K562 (cell line): ENCODE measurements around the gene SLC12A1. TPM values are rescaled to one million over a fixed set of nuclear protein-coding genes. Genes with fewer than 3 reads are reported as not detected.

Experiments
- ATAC-seq: fragments of 200-7000 bp; cut with Tn5 transposase; 3 replicates; pipeline ENCODE4 v1.9.1; 2020; ENCODE audit warnings: moderate library complexity
- BruUV-seq: library from RNA; stranded (reverse); fragments of 400-500 nt; replicated peaks from 2 replicates; lab custom pipeline; 2021; lab: Mats Ljungman, UMichigan
- CTCF ChIA-PET: fragments of 300-600 bp; formaldehyde crosslinking; extraction: SDS; loops from one replicate; lab custom pipeline; 2021; ENCODE audit warnings: low intra/inter-chr PET ratio; lab: Yijun Ruan, JAX
- POLR2A ChIA-PET: fragments of 300-600, 350-650 bp; sonication (Branson Sonifier 250); formaldehyde crosslinking; extraction: SDS; loops from one replicate; lab custom pipeline; 2021; ENCODE audit warnings: antibody characterized with exemption, inconsistent platforms; lab: Yijun Ruan, JAX
- DNase-seq, 4 experiments: peaks; one replicate each; pipeline versions ENCODE4 v3.0.0 to v3.0.0-alpha.2; 2011 to 2018; ENCODE audit warnings: low spot score in 3 of 4, mixed read lengths in 3 of 4; ENCODE audit errors: extremely low read depth in 1 of 4
- FAIRE-seq: peaks from 2 replicates; lab custom pipeline; 2011; peaks lifted over from hg19 to GRCh38; lab: Jason Lieb, UNC
- H2AFZ ChIP-seq: 2 replicates; pipeline ENCODE4 v1.6.0; 2011; ENCODE audit warnings: low read depth, low read length, control low read depth, inconsistent platforms
- H3K27ac ChIP-seq: fragments of 200-600 bp; 3 replicates; pipeline ENCODE4 v1.8.0; 2011; ENCODE audit warnings: low read depth, mild to moderate bottlenecking, control low read depth, inconsistent platforms, low read length, moderate library complexity, mixed read lengths; ENCODE audit errors: extremely low read depth
- H3K27me3 ChIP-seq, 2 experiments: fragments of 300-600 bp in 1 of 2; 2 replicates in 1 of 2; 3 replicates in 1 of 2; pipeline versions ENCODE4 v1.6.0 to v1.8.0; 2011; ENCODE audit warnings: inconsistent platforms in 2 of 2, low read length in 2 of 2, mild to moderate bottlenecking in 1 of 2, mixed read lengths in 1 of 2, moderate library complexity in 1 of 2; ENCODE audit not compliant: control insufficient read depth in 2 of 2, insufficient read depth in 2 of 2
- H3K36me3 ChIP-seq: fragments of 300-600 bp; 3 replicates; pipeline ENCODE4 v1.8.0; 2011; ENCODE audit warnings: mild to moderate bottlenecking, low read length, inconsistent platforms; ENCODE audit not compliant: control insufficient read depth, insufficient read depth
- H3K4me1 ChIP-seq, 2 experiments: fragments of 200-600 bp in 1 of 2; replicated peaks in 1 of 2; 2 replicates in 1 of 2; 3 replicates in 1 of 2; pipeline versions ENCODE4 v1.5.1 to v1.8.0; 2011; ENCODE audit warnings: inconsistent platforms in 2 of 2, low read length in 2 of 2, mild to moderate bottlenecking in 1 of 2, mixed read lengths in 1 of 2, moderate library complexity in 1 of 2; ENCODE audit not compliant: control insufficient read depth in 2 of 2, insufficient read depth in 2 of 2
- H3K4me2 ChIP-seq: 2 replicates; pipeline ENCODE4 v1.6.1; 2011; ENCODE audit warnings: low read length, control low read depth, inconsistent platforms, mixed read lengths; ENCODE audit not compliant: insufficient read depth
- H3K4me3 ChIP-seq: fragments of 200-600 bp; sonication (generic), shearing (Covaris generic); 2 replicates; pipeline ENCODE4 v1.5.1; 2016; ENCODE audit warnings: control low read depth, inconsistent platforms
- H3K79me2 ChIP-seq: fragments of 200-600 bp; 3 replicates; pipeline ENCODE4 v1.8.0; 2011; ENCODE audit warnings: low read length, inconsistent platforms; ENCODE audit not compliant: control insufficient read depth, insufficient read depth
- H3K9ac ChIP-seq, 2 experiments: 2 replicates each; pipeline versions ENCODE4 v1.6.0 to v1.6.1; 2011; ENCODE audit warnings: low read depth in 2 of 2, low read length in 2 of 2, control low read depth in 1 of 2, inconsistent platforms in 1 of 2, mild to moderate bottlenecking in 1 of 2, mixed read lengths in 1 of 2; ENCODE audit not compliant: insufficient read depth in 1 of 2
- H3K9me1 ChIP-seq: one replicate; pipeline ENCODE4 v1.6.0; 2011; ENCODE audit warnings: inconsistent platforms, mild to moderate bottlenecking, low read length, moderate library complexity; ENCODE audit not compliant: control insufficient read depth, insufficient read depth
- H3K9me3 ChIP-seq: replicated peaks from 2 replicates; pipeline ENCODE4 v1.5.1; 2011; ENCODE audit warnings: low read depth, low read length, inconsistent platforms; ENCODE audit not compliant: control insufficient read depth, insufficient read depth
- H4K20me1 ChIP-seq: replicated peaks from 2 replicates; pipeline ENCODE4 v1.6.1; 2011; ENCODE audit warnings: low read length, inconsistent platforms, mixed read lengths; ENCODE audit not compliant: control insufficient read depth, insufficient read depth
- ARID4B ChIP-seq: sonication (generic); formaldehyde crosslinking; IDR thresholded peaks from 2 replicates; pipeline ENCODE4 v1.8.0; 2022; ENCODE audit warnings: mild to moderate bottlenecking, missing genetic modification reagents
- CXXC5 ChIP-seq: fragments of 250-450 bp; sonication (Bioruptor Pico); IDR thresholded peaks from 2 replicates; pipeline ENCODE4 v1.8.0; 2022; ENCODE audit warnings: inconsistent platforms, mild to moderate bottlenecking, moderate library complexity
- DDX20 ChIP-seq: fragments of 450-650 bp; IDR thresholded peaks from 2 replicates; pipeline ENCODE4 v1.6.1; 2016; ENCODE audit warnings: missing genetic modification characterization, low read depth, mild to moderate bottlenecking, missing compliant biosample characterization, moderate library complexity
- ELF2 ChIP-seq: fragments of 250-450 bp; sonication (Bioruptor Pico); IDR thresholded peaks from 2 replicates; pipeline ENCODE4 v1.5.0; 2021; ENCODE audit warnings: mild to moderate bottlenecking
- HSF4 ChIP-seq: fragments of 250-450 bp; sonication (Bioruptor Pico); IDR thresholded peaks from 2 replicates; pipeline ENCODE4 v2.1.2; 2022; ENCODE audit warnings: mild to moderate bottlenecking, moderate library complexity, borderline replicate concordance
- IRF1 ChIP-seq: sonication (generic); formaldehyde crosslinking; IDR thresholded peaks from 2 replicates; pipeline ENCODE4 v1.8.0; 2022; ENCODE audit warnings: missing genetic modification reagents, mild to moderate bottlenecking, borderline replicate concordance
- JUND ChIP-seq, 2 experiments: IDR thresholded peaks; 2 replicates in 1 of 2; 3 replicates in 1 of 2; pipeline ENCODE4 v1.6.1; 2011; ENCODE audit warnings: borderline replicate concordance in 2 of 2, low read depth in 2 of 2, low read length in 2 of 2, improper control_type of control experiment in 1 of 2, missing biosample characterization in 1 of 2, missing genetic modification characterization in 1 of 2, missing genetic modification reagents in 1 of 2
- NCOA4 ChIP-seq: fragments of 450-650 bp; IDR thresholded peaks from 2 replicates; pipeline ENCODE4 v1.6.1; 2018; ENCODE audit warnings: mild to moderate bottlenecking; ENCODE audit not compliant: partially characterized antibody
- PTBP1 ChIP-seq: fragments of 200-400 bp; formaldehyde crosslinking; IDR thresholded peaks from 2 replicates; pipeline ENCODE4 v1.6.1; 2017; ENCODE audit warnings: low read depth, low read length
- RB1 ChIP-seq: fragments of 450-650 bp; IDR thresholded peaks from 2 replicates; pipeline ENCODE4 v1.6.1; 2017; ENCODE audit warnings: low read depth, mild to moderate bottlenecking
- RNF219 ChIP-seq: fragments of 250-450 bp; sonication (Bioruptor Pico); IDR thresholded peaks from 2 replicates; pipeline ENCODE4 v1.5.0; 2022; ENCODE audit warnings: mild to moderate bottlenecking
- TOE1 ChIP-seq, 2 experiments: fragments of 450-650 bp in 1 of 2; sonication (generic) in 1 of 2; formaldehyde crosslinking in 1 of 2; IDR thresholded peaks; 2 replicates each; pipeline versions ENCODE4 v1.7.1 to v1.8.0; 2016 to 2022; ENCODE audit warnings: borderline replicate concordance in 2 of 2, mild to moderate bottlenecking in 2 of 2, antibody characterized with exemption in 1 of 2, inconsistent platforms in 1 of 2, low read depth in 1 of 2, missing genetic modification reagents in 1 of 2, moderate library complexity in 1 of 2
- ZNF668 ChIP-seq: fragments of 250-450 bp; sonication (Bioruptor Pico); IDR thresholded peaks from 2 replicates; pipeline ENCODE4 v1.8.0; 2022; ENCODE audit warnings: mild to moderate bottlenecking, inconsistent platforms
- WGBS: fragments of 100-300 bp; shearing (Covaris generic); methylation state at CpG from one replicate; pipeline ENCODE4 v1.1.6; 2016; ENCODE audit warnings: low coverage, mixed read lengths; ENCODE audit not compliant: insufficient coverage; ENCODE audit errors: missing lambda C conversion rate; 5-methylcytosine and 5-hydroxymethylcytosine counted together
- in situ Hi-C: fragments of 300-500 bp; cut with MboI; formaldehyde crosslinking; loops from 4 replicates; pipeline ENCODE4 v1.15.0; 2018; ENCODE audit warnings: inconsistent platforms, mixed read lengths
- intact Hi-C: fragments of 100-400 bp; cut with micrococcal nuclease; formaldehyde crosslinking; loops from 2 replicates; pipeline ENCODE4 v1.14.2; 2022
- polyA plus RNA-seq, 8 experiments: library from polyadenylated mRNA; depleted of rRNA in 4 of 8; stranded (reverse) in 5 of 8; unstranded in 3 of 8; fragments of >200 nt; fragmentation: Nextera tagmentation in 2 of 8; fragmentation: Illumina TruSeq in 1 of 8; extraction: Ambion mirVana in 2 of 8; extraction: Trizol in 1 of 8; gene quantifications; 2 replicates each; pipeline versions ENCODE4 v1.2.1 to v1.2.3, GENCODE V29; 2011 to 2014; ENCODE audit warnings: inconsistent platforms in 1 of 8, missing spikeins in 1 of 8
- total RNA-seq, 7 experiments: library from RNA; depleted of rRNA in 6 of 7; stranded (reverse); fragments of >200 nt in 6 of 7; fragmentation: Illumina TruSeq in 2 of 7; extraction: Trizol in 2 of 7; gene quantifications; 2 replicates each; pipeline versions ENCODE4 v1.2.1 to v1.2.3, GENCODE V29; 2011 to 2021; ENCODE audit warnings: low replicate concordance in 1 of 7

Gene SLC12A1
- total and polyA plus RNA-seq, 9 of the 15 experiments (the other 6 are each of a cell fraction or from before 2014, with no cell fraction given) = not detected

GRCh38 chr15:48289628-48290027 is 83.5 kb downstream of the SLC12A1 start:
- TF ChIP-seq DDX20 (tag) (no peak), CXXC5 (CRISPR knock-in tag) (no peak), TOE1 (IDR thresholded peaks at IDR 0.05; ENCODE audit: borderline replicate concordance) (no peak), TOE1 (CRISPR knock-in tag; IDR thresholded peaks at IDR 0.05; ENCODE audit: borderline replicate concordance, low read depth) (no peak), PTBP1 (no peak), IRF1 (CRISPR knock-in tag) (no peak), RNF219 (CRISPR knock-in tag) (no peak), ARID4B (CRISPR knock-in tag) (no peak), NCOA4 (no peak), JUND (IDR thresholded peaks at IDR 0.05; ENCODE audit: borderline replicate concordance, low read depth, low read length) (no peak), JUND (tag; IDR thresholded peaks at IDR 0.05; ENCODE audit: borderline replicate concordance, low read depth, low read length) (no peak), HSF4 (CRISPR knock-in tag) (no peak), ZNF668 (CRISPR knock-in tag) (no peak), RB1 (no peak), ELF2 (no peak)
- ChIA-PET CTCF (no interaction called here), POLR2A (interaction anchor here (0.6 kb wide), 1 partner anchor 15 kb away, joined by 3 read pairs; no protein-coding TSS in a partner anchor)
- Histone ChIP-seq H4K20me1 (no peaks in the 10 kb centered on the region), H3K27me3 (no peaks in the 10 kb centered on the region), H3K27ac (no peak overlapping the region), H3K4me2 (no peak overlapping the region), H3K36me3 (no peaks in the 10 kb centered on the region), H3K9ac (no peak overlapping the region), H3K4me3 (no peak overlapping the region), H3K9me3 (no peaks in the 10 kb centered on the region), H3K79me2 (no peaks in the 10 kb centered on the region), H3K9me1 (no peaks in the 10 kb centered on the region), H2AFZ (no peak overlapping the region), H3K4me1 (no peaks in the 10 kb centered on the region)
- FAIRE-seq (no peak), DNase-seq (no peak), ATAC-seq (no peak)
- 24% methylated on average over 2 of the region's 2 CpGs for WGBS
- in situ Hi-C loops (no loop called here), intact Hi-C loops (loop anchor here (5.0 kb wide), 2 partner anchors 63 to 1092 kb away; no protein-coding TSS in a partner anchor)
- no TSS peak for BruUV-seq
